ENCODE measurements around the gene SEPTIN7. TPM values are rescaled to one million over a fixed set of nuclear protein-coding genes. Genes with fewer than 3 reads are reported as not detected.
A peak's percentile ranks its signal among the peaks of the same experiment; 100 is the strongest.

Gene SEPTIN7
- total RNA-seq (2014; rRNA removed; shearing (Covaris generic)) = 175 and 287 TPM in 2 replicates
- total RNA-seq (2022) = 270 and 271 TPM in 2 replicates
- percentile 97 among the genes with signal in this experiment for Bru-seq, nascent RNA
- percentile 94 among the genes with signal in this experiment for BruChase-seq, experiment 1, labeled RNA remaining after a 6-hour chase
- BruChase-seq, experiment 2, labeled RNA remaining after a 2-hour chase = percentile 92 among the genes with signal in this experiment
- long read RNA-seq, full-length matches to known transcripts = 478 of 592 reads
- long read RNA-seq, partial matches to known transcripts = 22 of 592 reads
- long read RNA-seq, other reads (novel, unspliced or antisense) = 92 of 592 reads

GRCh38 chr7:35800718-35801391, at the start of gene SEPTIN7:
TSS of gene SEPTIN7 (plus strand) at chr7:35801057. CDS start at chr7:35801210, 153 bp downstream.
- Histone ChIP-seq H3K9me2 (ENCODE audit: insufficient read depth, low read length) (no peaks in the 10 kb centered on the region), H3K4me3 (ENCODE audit: low read depth, low read length, poor library complexity, severe bottlenecking) (peak within 1 kb of the TSS; percentile 89), H2AFZ (ENCODE audit: low read length) (peak within 1 kb of the TSS; percentile 66; the same call in 1 of the 2 replicates), H4K20me1 (ENCODE audit: insufficient read depth, low read length) (peaks cover 34% of the 10 kb centered on the region), H3K27ac (ENCODE audit: low read depth, low read length, poor library complexity, severe bottlenecking) (peak within 1 kb of the TSS; percentile 90), H3K79me2 (ENCODE audit: insufficient read depth, low read depth, low read length) (peaks cover 61% of the 10 kb centered on the region), H3K36me3 (ENCODE audit: insufficient read depth, low read length) (peaks cover 38% of the 10 kb centered on the region), H3K9me3 (ENCODE audit: low read length) (no peaks in the 10 kb centered on the region), H3K4me1 (ENCODE audit: insufficient read depth, low read length, poor library complexity, severe bottlenecking) (peaks cover 42% of the 10 kb centered on the region), H3K4me2 (ENCODE audit: low read length) (peak within 1 kb of the TSS; percentile 94)
- peak; percentile 100 for DNase-seq (ENCODE audit: low spot score)
- no TSS peak for BruUV-seq (replicated peaks)
- POLR2A ChIA-PET = interaction anchor here (0.6 to 8.0 kb wide), 18 partner anchors 12 to 162 kb away, joined by 3 to 196 read pairs (median 4); no protein-coding TSS in a partner anchor
- intact Hi-C loops (cut with micrococcal nuclease; ENCODE audit: unreplicated experiment) = loop anchor here (1.0 to 10.0 kb wide), 6 partner anchors 71 to 484 kb away; partner anchors contain the start of gene EEPD1
- CTCF ChIA-PET (ENCODE audit: unreplicated experiment) = interaction anchor here (0.6 to 4.2 kb wide), 9 partner anchors 19 to 491 kb away, joined by 3 to 23 read pairs (median 4); partner anchors contain the start of gene HERPUD2
- TF ChIP-seq EZH2phosphoT487 (IDR thresholded peaks at IDR 0.05; ENCODE audit: borderline replicate concordance, low read depth, low read length) (no peak), CTCF (conservative IDR thresholded peaks at IDR 0.05; ENCODE audit: low read length) (no peak)

- no peaks in the 10 kb centered on the region for H3K9me2 ChIP-seq (ENCODE audit: insufficient read depth, low read length)
- H3K79me2 ChIP-seq (ENCODE audit: insufficient read depth, low read depth, low read length) = no peaks in the 10 kb centered on the region
- H2AFZ ChIP-seq (ENCODE audit: low read length) = no peak overlapping the region
- H3K4me2 ChIP-seq (ENCODE audit: low read length) = no peak overlapping the region
- DNase-seq (ENCODE audit: low spot score) = no peak
- ChIA-PET POLR2A (interaction anchor here (1.2 kb wide), 1 partner anchor 34 kb away, joined by 3 read pairs; no protein-coding TSS in a partner anchor), CTCF (ENCODE audit: unreplicated experiment) (no interaction called here)
- H4K20me1 ChIP-seq (ENCODE audit: insufficient read depth, low read length) = no peaks in the 10 kb centered on the region
- BruUV-seq (replicated peaks) = no TSS peak
- H3K4me3 ChIP-seq (ENCODE audit: low read depth, low read length, poor library complexity, severe bottlenecking) = no peak overlapping the region
- TF ChIP-seq CTCF (conservative IDR thresholded peaks at IDR 0.05; ENCODE audit: low read length) (no peak), EZH2phosphoT487 (IDR thresholded peaks at IDR 0.05; ENCODE audit: borderline replicate concordance, low read depth, low read length) (no peak)
- no peaks in the 10 kb centered on the region for H3K9me3 ChIP-seq (ENCODE audit: low read length)
- no peak overlapping the region for H3K27ac ChIP-seq (ENCODE audit: low read depth, low read length, poor library complexity, severe bottlenecking)
- no peaks in the 10 kb centered on the region for H3K4me1 ChIP-seq (ENCODE audit: insufficient read depth, low read length, poor library complexity, severe bottlenecking)
- no peaks in the 10 kb centered on the region for H3K36me3 ChIP-seq (ENCODE audit: insufficient read depth, low read length)
- intact Hi-C loops (cut with micrococcal nuclease; ENCODE audit: unreplicated experiment) = no loop called here
Measured at GRCh38 chr7:35752742-35753141, 48.1 kb upstream of the SEPTIN7 start.
